HG02970 (cell line): ENCODE data around the gene SLC40A1.

ENCODE experiments used
- ATAC-seq: cut with Tn5 transposase; IDR thresholded peaks from one replicate; pipeline ENCODE4 v1.9.1; 2021; ENCODE audit warnings: mild to moderate bottlenecking, moderate library complexity, moderate number of reproducible peaks; ENCODE audit not compliant: unreplicated experiment, low FRiP score

Gene SLC40A1

GRCh38 chr2:189544318-189545042, 36.1 kb downstream of the SLC40A1 start:
- no peak for ATAC-seq

GRCh38 chr2:189543367-189543766, 37.2 kb downstream of the SLC40A1 start:
- no peak for ATAC-seq

GRCh38 chr2:189542145-189542882, 38.3 kb downstream of the SLC40A1 start:
- ATAC-seq: no peak

GRCh38 chr2:189541591-189541990, 39.0 kb downstream of the SLC40A1 start:
- ATAC-seq: no peak

- no peak for ATAC-seq
Measured at GRCh38 chr2:189540551-189540950, 40.0 kb downstream of the SLC40A1 start.

GRCh38 chr2:189538402-189538801, 42.2 kb downstream of the SLC40A1 start:
- no peak for ATAC-seq

- no peak for ATAC-seq
Measured at GRCh38 chr2:189536830-189537229, 43.8 kb downstream of the SLC40A1 start.

GRCh38 chr2:189534854-189535832, 45.4 kb downstream of the SLC40A1 start:
- no peak for ATAC-seq

GRCh38 chr2:189533288-189534035, 47.1 kb downstream of the SLC40A1 start:
- ATAC-seq: no peak

GRCh38 chr2:189530965-189531637, 49.5 kb downstream of the SLC40A1 start:
- ATAC-seq: no peak

GRCh38 chr2:189528617-189529016, 52.0 kb downstream of the SLC40A1 start:
- ATAC-seq: no peak

- ATAC-seq: no peak
Measured at GRCh38 chr2:189527812-189528592, 52.6 kb downstream of the SLC40A1 start.

GRCh38 chr2:189527041-189527750, 53.4 kb downstream of the SLC40A1 start:
- no peak for ATAC-seq

- ATAC-seq: no peak
Measured at GRCh38 chr2:189526241-189526640, 54.3 kb downstream of the SLC40A1 start.

- no peak for ATAC-seq
Measured at GRCh38 chr2:189524746-189525145, 55.8 kb downstream of the SLC40A1 start.

GRCh38 chr2:189522435-189523151, 58.0 kb downstream of the SLC40A1 start:
- ATAC-seq: no peak

GRCh38 chr2:189521699-189522434, 58.7 kb downstream of the SLC40A1 start:
- no peak for ATAC-seq
